Calu3 (cell line): Measurements from ENCODE around the gene SMPD3. TPM values are rescaled to one million over a fixed set of nuclear protein-coding genes. Genes with fewer than 3 reads are reported as not detected.

Experiments used
- BruUV-seq: library from RNA; stranded (reverse); fragments of 400-500 nt; replicated peaks from 2 replicates; lab custom pipeline; 2021; lab: Mats Ljungman, UMichigan
- CTCF ChIA-PET: fragments of 300-600 bp; sonication (Branson Sonifier 250); formaldehyde crosslinking; loops from one replicate; lab custom pipeline; 2022; ENCODE audit warnings: antibody characterized with exemption; lab: Charles Lee
- DNase-seq: peaks from one replicate; pipeline ENCODE4 v3.0.0; 2022
- H3K27ac Mint-ChIP-seq: one replicate; pipeline ENCODE4 v1.8.0; 2022; ENCODE audit warnings: mixed read lengths; ENCODE audit not compliant: unreplicated experiment
- H3K27me3 Mint-ChIP-seq: one replicate; pipeline ENCODE4 v1.8.0; 2022; ENCODE audit warnings: mixed read lengths; ENCODE audit not compliant: unreplicated experiment
- H3K36me3 Mint-ChIP-seq: one replicate; pipeline ENCODE4 v1.8.0; 2022; ENCODE audit warnings: mild to moderate bottlenecking, moderate library complexity, mixed read lengths; ENCODE audit not compliant: insufficient read depth, unreplicated experiment
- H3K4me1 Mint-ChIP-seq: one replicate; pipeline ENCODE4 v1.8.0; 2022; ENCODE audit warnings: mild to moderate bottlenecking, low read depth, mixed read lengths; ENCODE audit not compliant: unreplicated experiment
- H3K4me3 Mint-ChIP-seq: one replicate; pipeline ENCODE4 v1.8.0; 2022; ENCODE audit warnings: mild to moderate bottlenecking, low read depth, moderate library complexity, mixed read lengths; ENCODE audit not compliant: unreplicated experiment
- H3K9me3 Mint-ChIP-seq: one replicate; pipeline ENCODE4 v1.8.0; 2022; ENCODE audit warnings: low read depth, mixed read lengths; ENCODE audit not compliant: unreplicated experiment
- CTCF ChIP-seq: fragments of 200-600 bp; IDR thresholded peaks from one replicate; pipeline ENCODE4 v1.8.0; 2022; ENCODE audit warnings: antibody characterized with exemption; ENCODE audit not compliant: unreplicated experiment
- intact Hi-C: fragments of 100-400 bp; cut with micrococcal nuclease; formaldehyde crosslinking; loops from one replicate; pipeline ENCODE4 v1.10.0; 2022; ENCODE audit not compliant: unreplicated experiment
- total RNA-seq: library from RNA; stranded (reverse); gene quantifications from 2 replicates; pipeline ENCODE4 v1.2.3, GENCODE V29; 2022

The SMPD3 gene
- total RNA-seq, 1 experiment from 2014 or later: 0.42 TPM

- no peaks in the 10 kb centered on the region for H3K4me1 Mint-ChIP-seq
- no TSS peak for BruUV-seq
- H3K4me3 Mint-ChIP-seq: no peak overlapping the region
- H3K27ac Mint-ChIP-seq: no peak overlapping the region
- no peaks in the 10 kb centered on the region for H3K9me3 Mint-ChIP-seq
- no peaks in the 10 kb centered on the region for H3K27me3 Mint-ChIP-seq
- peak; percentile 93 for TF ChIP-seq CTCF
- peaks cover 24% of the 10 kb centered on the region for H3K36me3 Mint-ChIP-seq
- CTCF ChIA-PET: interaction anchor here (0.7 kb wide), 1 partner anchor 91 kb away, joined by 3 read pairs; no protein-coding TSS in a partner anchor
- peak; percentile 85 for DNase-seq
- intact Hi-C loops: loop anchor here (1.0 kb wide), 2 partner anchors 67 to 88 kb away; no protein-coding TSS in a partner anchor
Measured at GRCh38 chr16:68328151-68328859, 120.0 kb downstream of the SMPD3 start.

- TF ChIP-seq CTCF: no peak
Measured at GRCh38 chr16:68324780-68325357, 123.4 kb downstream of the SMPD3 start.

GRCh38 chr16:68324336-68324735 is 124.0 kb downstream of the SMPD3 start:
- TF ChIP-seq CTCF: no peak
- DNase-seq: no peak
- intact Hi-C loops: no loop called here
- H3K4me3 Mint-ChIP-seq: no peak overlapping the region
- BruUV-seq: no TSS peak
- no peaks in the 10 kb centered on the region for H3K27me3 Mint-ChIP-seq
- H3K9me3 Mint-ChIP-seq: no peaks in the 10 kb centered on the region
- H3K4me1 Mint-ChIP-seq: no peaks in the 10 kb centered on the region
- H3K36me3 Mint-ChIP-seq: peaks cover 13% of the 10 kb centered on the region
- CTCF ChIA-PET: no interaction called here
- no peak overlapping the region for H3K27ac Mint-ChIP-seq

More at GRCh38 chr16:68324780-68325357, 123.4 kb downstream of the SMPD3 start:
- Mint-ChIP-seq H3K27ac (no peak overlapping the region), H3K9me3 (no peaks in the 10 kb centered on the region), H3K27me3 (no peaks in the 10 kb centered on the region), H3K4me3 (no peak overlapping the region), H3K36me3 (peaks cover 11% of the 10 kb centered on the region), H3K4me1 (no peaks in the 10 kb centered on the region)
- no TSS peak for BruUV-seq
- DNase-seq: no peak
- CTCF ChIA-PET: interaction anchor here (0.5 kb wide), 1 partner anchor 61 kb away, joined by 3 read pairs; no protein-coding TSS in a partner anchor
- intact Hi-C loops: no loop called here

GRCh38 chr16:68319185-68319908 is 129.0 kb downstream of the SMPD3 start:
- Mint-ChIP-seq H3K9me3 (no peaks in the 10 kb centered on the region), H3K27me3 (no peaks in the 10 kb centered on the region), H3K27ac (no peak overlapping the region), H3K4me3 (no peak overlapping the region), H3K4me1 (no peaks in the 10 kb centered on the region), H3K36me3 (peaks cover 19% of the 10 kb centered on the region)
- no peak for TF ChIP-seq CTCF
- BruUV-seq: no TSS peak
- CTCF ChIA-PET: interaction anchor here (0.6 to 0.7 kb wide), 3 partner anchors 16 to 496 kb away, joined by 3 to 4 read pairs (median 4); no protein-coding TSS in a partner anchor
- DNase-seq: no peak
- intact Hi-C loops: no loop called here
